Stimulated activated naive B cell treated with anti-CD40 and anti-IgM and Interleukin-4, amounts not matched to agents 10 μg/mL and 1 μg/mL and 100 μg/mL, for 72 hours (primary cell): ENCODE measurements around the gene STIM2.

Source experiments
- ATAC-seq, 2 donors: fragments of 150-1000 bp; cut with Tn5 transposase; replicated peaks; 2 replicates each; pipeline ENCODE4 v1.10.0; 2021; ENCODE audit warnings: moderate library complexity in 1 of 2
- DNase-seq: peaks from one replicate; pipeline ENCODE4 v3.0.0; 2021
- H3K27ac Mint-ChIP-seq: one replicate; pipeline ENCODE4 v1.8.0; 2022; ENCODE audit warnings: mild to moderate bottlenecking, mixed read lengths
- H3K27me3 Mint-ChIP-seq, 2 donors: one replicate each; pipeline ENCODE4 v1.8.0; 2022; ENCODE audit warnings: mixed read lengths in 2 of 2
- H3K36me3 Mint-ChIP-seq, 2 donors: one replicate each; pipeline ENCODE4 v1.8.0; 2022; ENCODE audit warnings: mixed read lengths in 2 of 2, mild to moderate bottlenecking in 1 of 2
- H3K4me1 Mint-ChIP-seq, 2 donors: one replicate each; pipeline ENCODE4 v1.8.0; 2022; ENCODE audit warnings: mixed read lengths in 2 of 2, mild to moderate bottlenecking in 1 of 2
- H3K4me3 Mint-ChIP-seq, 2 donors: one replicate each; pipeline ENCODE4 v1.8.0; 2022; ENCODE audit warnings: mild to moderate bottlenecking in 2 of 2, mixed read lengths in 2 of 2, moderate library complexity in 1 of 2
- H3K9me3 Mint-ChIP-seq, 2 donors: one replicate each; pipeline ENCODE4 v1.8.0; 2022; ENCODE audit warnings: mixed read lengths in 2 of 2, mild to moderate bottlenecking in 1 of 2

STIM2 gene

GRCh38 chr4:27005905-27006590, 145.4 kb downstream of the STIM2 start:
- peaks cover 3 to 10% of the 10 kb centered on the region in 2 donors for H3K36me3 Mint-ChIP-seq
- no peaks in the 10 kb centered on the region for H3K9me3 Mint-ChIP-seq
- DNase-seq (no peak), ATAC-seq (no peak)
- H3K4me3 Mint-ChIP-seq = no peak overlapping the region
- no peaks in the 10 kb centered on the region for H3K27me3 Mint-ChIP-seq
- peak overlapping the region; percentile 4 for H3K27ac Mint-ChIP-seq
- H3K4me1 Mint-ChIP-seq = peaks cover 5 to 16% of the 10 kb centered on the region in 2 donors

GRCh38 chr4:27006646-27007045, 146.0 kb downstream of the STIM2 start:
- Mint-ChIP-seq H3K4me3 (no peak overlapping the region), H3K27ac (no peak overlapping the region), H3K36me3 (peaks cover 3 to 12% of the 10 kb centered on the region in 2 donors), H3K27me3 (no peaks in the 10 kb centered on the region), H3K9me3 (no peaks in the 10 kb centered on the region), H3K4me1 (peaks cover 5 to 16% of the 10 kb centered on the region in 2 donors)
- DNase-seq (no peak), ATAC-seq (no peak)

- Mint-ChIP-seq H3K4me1 (peaks cover 5 to 16% of the 10 kb centered on the region in 2 donors), H3K9me3 (no peaks in the 10 kb centered on the region), H3K36me3 (peaks cover 7 to 13% of the 10 kb centered on the region in 2 donors), H3K4me3 (no peak overlapping the region), H3K27ac (no peak overlapping the region), H3K27me3 (no peaks in the 10 kb centered on the region)
- no peak for ATAC-seq
- DNase-seq = no peak
Observed at GRCh38 chr4:27007507-27007906, 146.9 kb downstream of the STIM2 start.

GRCh38 chr4:27008679-27009078, 148.0 kb downstream of the STIM2 start:
- H3K4me1 Mint-ChIP-seq = peaks cover 6 to 12% of the 10 kb centered on the region in 2 donors
- ATAC-seq (no peak), DNase-seq (no peak)
- no peak overlapping the region for H3K4me3 Mint-ChIP-seq
- peaks cover 7 to 13% of the 10 kb centered on the region in 2 donors for H3K36me3 Mint-ChIP-seq
- H3K27me3 Mint-ChIP-seq = no peaks in the 10 kb centered on the region
- H3K27ac Mint-ChIP-seq = no peak overlapping the region
- H3K9me3 Mint-ChIP-seq = no peaks in the 10 kb centered on the region

- Mint-ChIP-seq H3K27me3 (no peaks in the 10 kb centered on the region), H3K36me3 (peaks cover 7 to 9% of the 10 kb centered on the region in 2 donors), H3K9me3 (no peaks in the 10 kb centered on the region)
Observed at GRCh38 chr4:27009539-27009938, 148.9 kb downstream of the STIM2 start.

GRCh38 chr4:27010334-27010940, 149.8 kb downstream of the STIM2 start:
- H3K27ac Mint-ChIP-seq = no peak overlapping the region
- no peak overlapping the region for H3K4me3 Mint-ChIP-seq
- peak; percentile 54 to 59 for ATAC-seq
- no peaks in the 10 kb centered on the region for H3K27me3 Mint-ChIP-seq
- peaks cover 9 to 13% of the 10 kb centered on the region in 2 donors for H3K36me3 Mint-ChIP-seq
- peaks cover 3 to 5% of the 10 kb centered on the region in 2 donors for H3K4me1 Mint-ChIP-seq
- peak; percentile 22 for DNase-seq
- H3K9me3 Mint-ChIP-seq = peaks cover 0 to 4% of the 10 kb centered on the region in 2 donors

More at GRCh38 chr4:27009539-27009938, 148.9 kb downstream of the STIM2 start:
- Mint-ChIP-seq H3K27ac (no peak overlapping the region), H3K4me3 (no peak overlapping the region), H3K4me1 (peaks cover 3 to 5% of the 10 kb centered on the region in 2 donors)
- ATAC-seq (no peak), DNase-seq (no peak)

GRCh38 chr4:27011401-27011800, 150.8 kb downstream of the STIM2 start:
- Mint-ChIP-seq H3K27me3 (no peaks in the 10 kb centered on the region), H3K36me3 (peaks cover 12 to 21% of the 10 kb centered on the region in 2 donors), H3K27ac (no peak overlapping the region), H3K4me1 (peaks cover 3 to 5% of the 10 kb centered on the region in 2 donors), H3K9me3 (peaks cover 2 to 4% of the 10 kb centered on the region in 2 donors), H3K4me3 (no peak overlapping the region)
- no peak for DNase-seq
- no peak for ATAC-seq

- H3K36me3 Mint-ChIP-seq = peaks cover 18 to 28% of the 10 kb centered on the region in 2 donors
- DNase-seq (no peak), ATAC-seq (no peak)
- H3K27me3 Mint-ChIP-seq = no peaks in the 10 kb centered on the region
- no peak overlapping the region for H3K4me3 Mint-ChIP-seq
- peaks cover 3 to 5% of the 10 kb centered on the region in 2 donors for H3K4me1 Mint-ChIP-seq
- H3K9me3 Mint-ChIP-seq = peaks cover 2 to 4% of the 10 kb centered on the region in 2 donors
- H3K27ac Mint-ChIP-seq = no peak overlapping the region
Observed at GRCh38 chr4:27013012-27013411, 152.4 kb downstream of the STIM2 start.

GRCh38 chr4:27016551-27016950, 155.9 kb downstream of the STIM2 start:
- no peak overlapping the region for H3K4me3 Mint-ChIP-seq
- H3K27me3 Mint-ChIP-seq = no peaks in the 10 kb centered on the region
- peaks cover 0 to 5% of the 10 kb centered on the region in 2 donors for H3K4me1 Mint-ChIP-seq
- H3K27ac Mint-ChIP-seq = no peak overlapping the region
- H3K36me3 Mint-ChIP-seq = peaks cover 26 to 40% of the 10 kb centered on the region in 2 donors
- DNase-seq (no peak), ATAC-seq (no peak)
- peaks cover 2 to 4% of the 10 kb centered on the region in 2 donors for H3K9me3 Mint-ChIP-seq

- Mint-ChIP-seq H3K36me3 (peaks cover 24 to 43% of the 10 kb centered on the region in 2 donors), H3K4me3 (no peak overlapping the region), H3K27me3 (no peaks in the 10 kb centered on the region), H3K27ac (peak overlapping the region; percentile 33), H3K9me3 (peaks cover 2 to 4% of the 10 kb centered on the region in 2 donors), H3K4me1 (peaks cover 0 to 5% of the 10 kb centered on the region in 2 donors)
- DNase-seq = no peak
- ATAC-seq = no peak
Observed at GRCh38 chr4:27017623-27018022, 157.0 kb downstream of the STIM2 start.

GRCh38 chr4:27018076-27018475, 157.4 kb downstream of the STIM2 start:
- H3K27ac Mint-ChIP-seq = peak overlapping the region; percentile 37
- ATAC-seq (no peak), DNase-seq (no peak)
- H3K4me1 Mint-ChIP-seq = peaks cover 0 to 4% of the 10 kb centered on the region in 2 donors
- H3K27me3 Mint-ChIP-seq = no peaks in the 10 kb centered on the region
- H3K4me3 Mint-ChIP-seq = no peak overlapping the region
- H3K9me3 Mint-ChIP-seq = peaks cover 2 to 4% of the 10 kb centered on the region in 2 donors
- peaks cover 25 to 43% of the 10 kb centered on the region in 2 donors for H3K36me3 Mint-ChIP-seq

- ATAC-seq (no peak), DNase-seq (no peak)
- peaks cover 0 to 2% of the 10 kb centered on the region in 2 donors for H3K4me1 Mint-ChIP-seq
- H3K27me3 Mint-ChIP-seq = no peaks in the 10 kb centered on the region
- H3K36me3 Mint-ChIP-seq = peaks cover 27 to 50% of the 10 kb centered on the region in 2 donors
- H3K4me3 Mint-ChIP-seq = no peak overlapping the region
- H3K27ac Mint-ChIP-seq = no peak overlapping the region
- H3K9me3 Mint-ChIP-seq = peaks cover 2 to 4% of the 10 kb centered on the region in 2 donors
Observed at GRCh38 chr4:27018910-27019309, 158.3 kb downstream of the STIM2 start.

GRCh38 chr4:27019766-27020165, 159.1 kb downstream of the STIM2 start:
- ATAC-seq = no peak
- no peaks in the 10 kb centered on the region for H3K27me3 Mint-ChIP-seq
- no peak overlapping the region for H3K27ac Mint-ChIP-seq
- peaks cover 0 to 2% of the 10 kb centered on the region in 2 donors for H3K4me1 Mint-ChIP-seq
- no peak for DNase-seq
- H3K36me3 Mint-ChIP-seq = peaks cover 31 to 53% of the 10 kb centered on the region in 2 donors
- H3K4me3 Mint-ChIP-seq = no peak overlapping the region
- H3K9me3 Mint-ChIP-seq = peaks cover 2 to 4% of the 10 kb centered on the region in 2 donors

GRCh38 chr4:27020203-27020602, 159.6 kb downstream of the STIM2 start:
- Mint-ChIP-seq H3K27ac (no peak overlapping the region), H3K36me3 (peaks cover 30 to 51% of the 10 kb centered on the region in 2 donors), H3K4me1 (peaks cover 0 to 2% of the 10 kb centered on the region in 2 donors), H3K9me3 (peaks cover under 1 to 2% of the 10 kb centered on the region in 2 donors), H3K4me3 (no peak overlapping the region), H3K27me3 (no peaks in the 10 kb centered on the region)
- ATAC-seq (no peak), DNase-seq (no peak)

GRCh38 chr4:27020603-27021002, 160.0 kb downstream of the STIM2 start:
- peaks cover 29 to 49% of the 10 kb centered on the region in 2 donors for H3K36me3 Mint-ChIP-seq
- H3K9me3 Mint-ChIP-seq = peaks cover 0 to 2% of the 10 kb centered on the region in 2 donors

More at GRCh38 chr4:27020603-27021002, 160.0 kb downstream of the STIM2 start:
- peaks cover 0 to 2% of the 10 kb centered on the region in 2 donors for H3K4me1 Mint-ChIP-seq
- DNase-seq = no peak
- H3K27me3 Mint-ChIP-seq = no peaks in the 10 kb centered on the region
- no peak for ATAC-seq
- H3K27ac Mint-ChIP-seq = no peak overlapping the region
- H3K4me3 Mint-ChIP-seq = no peak overlapping the region
